ENCODE results near the gene FGF5.
A peak's percentile ranks its signal among the peaks of the same experiment; 100 is the strongest.
"Not testable (repeated sequence)": the region's sequence is repeated elsewhere in the genome, so short reads cannot be mapped to it uniquely, and the experiment has no call there.

The FGF5 gene

GRCh38 chr4:80295826-80296225 is 29.4 kb downstream of the FGF5 start:
- peak; percentile 23 for DNase-seq

- no peak for DNase-seq
These were observed 35.4 kb downstream of the FGF5 start for GRCh38 chr4:80301884-80302283.

GRCh38 chr4:80302616-80303223 is 36.3 kb downstream of the FGF5 start:
- DNase-seq: no peak

GRCh38 chr4:80305466-80305865 is 39.0 kb downstream of the FGF5 start:
- DNase-seq: peak; percentile 79

GRCh38 chr4:80306260-80306659 is 39.8 kb downstream of the FGF5 start:
- peak; percentile 67 for DNase-seq

GRCh38 chr4:80307183-80307735 is 40.8 kb downstream of the FGF5 start:
- peak; percentile 75 for DNase-seq

- DNase-seq: peak; percentile 72
These were observed 41.5 kb downstream of the FGF5 start for GRCh38 chr4:80307774-80308465.

- DNase-seq: no peak
These were observed 42.0 kb downstream of the FGF5 start for GRCh38 chr4:80308466-80308822.

GRCh38 chr4:80309294-80310004 is 43.0 kb downstream of the FGF5 start:
- DNase-seq: peak; percentile 95

- no peak for DNase-seq
These were observed 44.7 kb downstream of the FGF5 start for GRCh38 chr4:80311130-80311529.

GRCh38 chr4:80312124-80312523 is 45.7 kb downstream of the FGF5 start:
- DNase-seq: no peak

- no peak for DNase-seq
These were observed 47.2 kb downstream of the FGF5 start for GRCh38 chr4:80313627-80314026.

- not testable (repeated sequence) for DNase-seq
These were observed 49.4 kb downstream of the FGF5 start for GRCh38 chr4:80315848-80316247.

- no peak for DNase-seq
These were observed 54.9 kb downstream of the FGF5 start for GRCh38 chr4:80321341-80321740.

- DNase-seq: no peak
These were observed 55.3 kb downstream of the FGF5 start for GRCh38 chr4:80321776-80322175.

GRCh38 chr4:80322716-80323115 is 56.3 kb downstream of the FGF5 start:
- DNase-seq: peak; percentile 73

GRCh38 chr4:80324171-80324570 is 57.7 kb downstream of the FGF5 start:
- no peak for DNase-seq

- no peak for DNase-seq
These were observed 65.2 kb downstream of the FGF5 start for GRCh38 chr4:80331693-80332092.

- peak; percentile 11 for DNase-seq
These were observed 66.7 kb downstream of the FGF5 start for GRCh38 chr4:80333121-80333520.

GRCh38 chr4:80334568-80334967 is 68.1 kb downstream of the FGF5 start:
- DNase-seq: no peak

GRCh38 chr4:80335226-80335553 is 68.7 kb downstream of the FGF5 start:
- DNase-seq: no peak

GRCh38 chr4:80335554-80336358 is 69.3 kb downstream of the FGF5 start, which contains the start of gene CFAP299:
CFAP299 (plus strand) TSS chr4:80335730.
- peak; percentile 90 for DNase-seq

GRCh38 chr4:80336582-80336981 is 70.1 kb downstream of the FGF5 start:
- DNase-seq: peak; percentile 27

Measured in fibroblast of skin of back (primary cell).